HEK293 (cell line): ENCODE results near the gene CNKSR2.

Source experiments
- CTCF ChIA-PET: fragments of 350-600 bp; formaldehyde crosslinking; extraction: SDS; loops from one replicate; lab custom pipeline; 2021; ENCODE audit warnings: antibody characterized with exemption; lab: Yijun Ruan, JAX
- POLR2A ChIA-PET: fragments of 300-600 bp; formaldehyde crosslinking; extraction: SDS; loops from one replicate; lab custom pipeline; 2020; ENCODE audit warnings: antibody characterized with exemption, inconsistent platforms; lab: Yijun Ruan, JAX
- H3K27ac ChIP-seq: fragments of 200-500 bp; sonication (Bioruptor generic); 2 replicates; pipeline ENCODE4 v1.5.1; 2014; ENCODE audit warnings: low read depth, low read length, control low read depth, inconsistent platforms; ENCODE audit errors: extremely low read depth
- H3K36me3 ChIP-seq, 2 experiments: fragments of 200-500 bp in 1 of 2; sonication (Bioruptor generic) in 1 of 2; 1 replicate in 1 of 2; 2 replicates in 1 of 2; pipeline ENCODE4 v1.5.1; 2014 to 2017; ENCODE audit warnings: inconsistent platforms in 2 of 2, low read length in 2 of 2; ENCODE audit not compliant: control insufficient read depth in 2 of 2, insufficient read depth in 1 of 2
- H3K4me1 ChIP-seq: fragments of 200-500 bp; sonication (Bioruptor generic); 2 replicates; pipeline ENCODE4 v1.5.1; 2014; ENCODE audit warnings: mild to moderate bottlenecking, low read length, inconsistent platforms; ENCODE audit not compliant: control insufficient read depth, insufficient read depth
- H3K4me3 ChIP-seq: 2 replicates; pipeline ENCODE4 v1.5.1; 2011; ENCODE audit warnings: low read depth, mild to moderate bottlenecking, control low read depth, low read length, moderate library complexity
- H3K9me3 ChIP-seq: fragments of 200-500 bp; sonication (Bioruptor generic); 2 replicates; pipeline ENCODE4 v1.5.1; 2014; ENCODE audit warnings: low read depth, low read length, inconsistent platforms; ENCODE audit not compliant: control insufficient read depth, insufficient read depth
- CTCF ChIP-seq: fragments of 450-650 bp; formaldehyde crosslinking; IDR thresholded peaks from 2 replicates; pipeline ENCODE4 v1.5.1; 2016; ENCODE audit warnings: missing biosample characterization, missing genetic modification characterization
- EGR2 ChIP-seq: fragments of 450-650 bp; formaldehyde crosslinking; IDR thresholded peaks from 2 replicates; pipeline ENCODE4 v1.5.1; 2016; ENCODE audit warnings: low read depth, missing biosample characterization, missing genetic modification characterization
- PBX3 ChIP-seq: sonication (generic); formaldehyde crosslinking; IDR thresholded peaks from 2 replicates; pipeline ENCODE4 v1.8.1; 2022; ENCODE audit warnings: mild to moderate bottlenecking, moderate library complexity, missing genetic modification reagents
- TCF7L2 ChIP-seq: IDR thresholded peaks from 2 replicates; pipeline ENCODE4 v1.6.1; 2011; ENCODE audit warnings: low read depth, mild to moderate bottlenecking, inconsistent platforms, low read length, moderate library complexity, borderline replicate concordance
- ZNF148 ChIP-seq: fragments of 450-650 bp; formaldehyde crosslinking; IDR thresholded peaks from 2 replicates; pipeline ENCODE4 v1.5.0; 2017; ENCODE audit warnings: missing biosample characterization, missing genetic modification characterization, borderline replicate concordance
- ZNF2 ChIP-seq: fragments of 450-650 bp; formaldehyde crosslinking; IDR thresholded peaks from 2 replicates; pipeline ENCODE4 v1.5.1; 2016; ENCODE audit warnings: missing biosample characterization, missing genetic modification characterization
- ZNF211 ChIP-seq: fragments of 450-650 bp; formaldehyde crosslinking; IDR thresholded peaks from 2 replicates; pipeline ENCODE4 v1.5.1; 2016; ENCODE audit warnings: low read depth, missing biosample characterization, missing genetic modification characterization
- ZNF221 ChIP-seq: fragments of 450-650 bp; formaldehyde crosslinking; IDR thresholded peaks from 2 replicates; pipeline ENCODE4 v1.5.1; 2017; ENCODE audit warnings: missing biosample characterization, missing genetic modification characterization, borderline replicate concordance
- ZNF292 ChIP-seq: fragments of 450-650 bp; formaldehyde crosslinking; IDR thresholded peaks from 2 replicates; pipeline ENCODE4 v1.5.1; 2016; ENCODE audit warnings: low read depth, missing biosample characterization, missing genetic modification characterization, borderline replicate concordance
- ZNF350 ChIP-seq: fragments of 450-650 bp; formaldehyde crosslinking; IDR thresholded peaks from 2 replicates; pipeline ENCODE4 v1.5.0; 2017; ENCODE audit warnings: missing biosample characterization, mild to moderate bottlenecking, missing genetic modification characterization
- ZNF362 ChIP-seq: fragments of 450-650 bp; formaldehyde crosslinking; IDR thresholded peaks from 2 replicates; pipeline ENCODE4 v1.5.1; 2016; ENCODE audit warnings: missing biosample characterization, missing genetic modification characterization
- ZNF394 ChIP-seq: fragments of 450-650 bp; formaldehyde crosslinking; IDR thresholded peaks from 2 replicates; pipeline ENCODE4 v1.5.1; 2016; ENCODE audit warnings: missing biosample characterization, missing genetic modification characterization, mild to moderate bottlenecking, moderate library complexity, borderline replicate concordance
- ZNF501 ChIP-seq: fragments of 450-650 bp; formaldehyde crosslinking; IDR thresholded peaks from 2 replicates; pipeline ENCODE4 v1.5.1; 2016; ENCODE audit warnings: missing biosample characterization, missing genetic modification characterization

The CNKSR2 gene

DNA sequence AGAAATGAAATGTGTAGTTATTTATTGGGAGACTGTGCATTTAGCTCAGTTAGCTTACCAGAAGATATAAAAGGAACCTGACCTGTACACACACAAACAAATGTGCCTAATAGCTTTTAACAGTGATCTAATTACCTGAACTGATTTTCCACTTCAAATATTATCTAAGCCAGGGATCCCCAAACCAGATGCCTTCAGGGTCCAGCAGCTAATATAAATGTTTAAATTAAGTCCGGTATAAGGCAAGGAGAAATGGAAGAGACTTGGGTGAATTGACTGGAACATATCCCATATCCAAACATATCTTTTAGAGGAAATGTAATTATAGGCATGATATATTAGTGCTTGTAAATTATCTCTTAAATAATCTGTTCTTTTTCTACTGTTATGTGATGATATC lies 66.7 kb downstream of the CNKSR2 start (continued):
- TF ChIP-seq CTCF (tag by site-specific recombination) (no peak), ZNF2 (no peak)
- TF ChIP-seq, all 188 proteins: peak for 0

DNA sequence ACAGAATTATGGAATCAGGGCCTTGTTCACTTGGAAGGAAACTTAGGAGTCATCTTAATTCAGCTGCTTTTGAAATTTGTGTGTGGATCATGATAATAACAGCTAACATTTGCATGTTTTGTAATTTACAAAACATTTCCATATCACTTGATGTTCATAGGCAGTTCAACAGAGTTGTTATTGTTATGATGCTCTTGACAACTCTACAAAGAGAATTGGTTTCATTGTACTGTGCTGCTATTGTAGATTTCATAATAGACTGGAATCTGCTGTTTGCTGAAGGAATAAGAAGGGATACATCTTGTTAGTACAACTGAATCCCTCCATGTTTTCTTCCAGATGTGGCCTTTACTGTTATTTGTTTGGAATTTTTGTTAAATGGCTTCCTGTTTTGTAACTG lies 83.5 kb downstream of the CNKSR2 start:
- POLR2A ChIA-PET: no interaction called here
- CTCF ChIA-PET: interaction anchor here (0.6 to 0.7 kb wide), 2 partner anchors 80 to 265 kb away, joined by 3 read pairs; no protein-coding TSS in a partner anchor

GRCh38 chrX:21469071-21469470 lies 94.9 kb downstream of the CNKSR2 start:
- Histone ChIP-seq H3K27ac (no peak overlapping the region), H3K4me3 (no peak overlapping the region), H3K4me1 (no peaks in the 10 kb centered on the region), H3K9me3 (no peaks in the 10 kb centered on the region), H3K36me3 (no peaks in the 10 kb centered on the region)
- POLR2A ChIA-PET: no interaction called here
- CTCF ChIA-PET: no interaction called here
- no peak for TF ChIP-seq ZNF221 (tag by site-specific recombination)
- no peak for TF ChIP-seq ZNF148 (tag by site-specific recombination)
- no peak for TF ChIP-seq TCF7L2

More for the DNA sequence above, 83.5 kb downstream of the CNKSR2 start:
- no peak overlapping the region for H3K27ac ChIP-seq
- TF ChIP-seq ZNF394 (tag by site-specific recombination) (no peak), ZNF362 (tag by site-specific recombination) (no peak), ZNF350 (tag by site-specific recombination) (no peak), EGR2 (tag by site-specific recombination) (no peak), PBX3 (CRISPR knock-in tag) (no peak), ZNF211 (tag by site-specific recombination) (no peak), ZNF292 (tag by site-specific recombination) (no peak), ZNF501 (tag by site-specific recombination) (no peak)
- TF ChIP-seq, all 188 proteins: peak for 0
- no peaks in the 10 kb centered on the region for H3K36me3 ChIP-seq
- no peak overlapping the region for H3K4me3 ChIP-seq
- no peaks in the 10 kb centered on the region for H3K4me1 ChIP-seq
- H3K9me3 ChIP-seq: no peaks in the 10 kb centered on the region
